HG02642 (cell line): ENCODE measurements around the gene ACAA2.

Experiments used
- ATAC-seq: cut with Tn5 transposase; IDR thresholded peaks from one replicate; pipeline ENCODE4 v1.9.1; 2021; ENCODE audit warnings: mild to moderate bottlenecking; ENCODE audit not compliant: unreplicated experiment, poor library complexity

Gene ACAA2

GRCh38 chr18:49813319-49814146, at the start of gene ACAA2:
ACAA2 (minus strand) TSS chr18:49813533; CDS start chr18:49813484, 49 bp downstream.
- peak; percentile 88 for ATAC-seq

- no peak for ATAC-seq
Observed at GRCh38 chr18:49862656-49863385, 49.5 kb upstream of the ACAA2 start.

- no peak for ATAC-seq
Observed at GRCh38 chr18:49861659-49862058, 48.3 kb upstream of the ACAA2 start.

- ATAC-seq = no peak
Observed at GRCh38 chr18:49859725-49860124, 46.4 kb upstream of the ACAA2 start.

- ATAC-seq = no peak
Observed at GRCh38 chr18:49859021-49859359, 45.7 kb upstream of the ACAA2 start.

GRCh38 chr18:49858309-49859020, 45.1 kb upstream of the ACAA2 start:
- no peak for ATAC-seq

GRCh38 chr18:49857708-49858107, 44.4 kb upstream of the ACAA2 start:
- no peak for ATAC-seq

GRCh38 chr18:49856496-49856895, 43.2 kb upstream of the ACAA2 start:
- no peak for ATAC-seq

- no peak for ATAC-seq
Observed at GRCh38 chr18:49855711-49856415, 42.5 kb upstream of the ACAA2 start.

GRCh38 chr18:49854681-49855080, 41.3 kb upstream of the ACAA2 start:
- no peak for ATAC-seq

- ATAC-seq = no peak
Observed at GRCh38 chr18:49853436-49853835, 40.1 kb upstream of the ACAA2 start.

GRCh38 chr18:49853011-49853410, 39.7 kb upstream of the ACAA2 start:
- no peak for ATAC-seq

GRCh38 chr18:49851624-49852023, 38.3 kb upstream of the ACAA2 start:
- ATAC-seq = no peak

- no peak for ATAC-seq
Observed at GRCh38 chr18:49850636-49851035, 37.3 kb upstream of the ACAA2 start.

GRCh38 chr18:49849331-49850217, 36.2 kb upstream of the ACAA2 start:
- ATAC-seq = no peak

GRCh38 chr18:49848115-49848514, 34.8 kb upstream of the ACAA2 start:
- no peak for ATAC-seq

GRCh38 chr18:49847524-49847923, 34.2 kb upstream of the ACAA2 start:
- ATAC-seq = no peak

- no peak for ATAC-seq
Observed at GRCh38 chr18:49846718-49847470, 33.6 kb upstream of the ACAA2 start.

GRCh38 chr18:49846361-49846662, 33.0 kb upstream of the ACAA2 start:
- ATAC-seq = no peak
